ENCODE measurements around the gene HSPA12A.

HSPA12A gene

GRCh38 chr10:116771101-116771958 lies 29.0 kb upstream of the HSPA12A start:
- DNase-seq = no peak

GRCh38 chr10:116770281-116770680 lies 27.9 kb upstream of the HSPA12A start:
- no peak for DNase-seq

- DNase-seq = no peak
Measured at GRCh38 chr10:116769791-116770190, 27.4 kb upstream of the HSPA12A start.

GRCh38 chr10:116769368-116769767 lies 27.0 kb upstream of the HSPA12A start:
- no peak for DNase-seq

GRCh38 chr10:116768786-116769185 lies 26.4 kb upstream of the HSPA12A start:
- DNase-seq = no peak

DNA sequence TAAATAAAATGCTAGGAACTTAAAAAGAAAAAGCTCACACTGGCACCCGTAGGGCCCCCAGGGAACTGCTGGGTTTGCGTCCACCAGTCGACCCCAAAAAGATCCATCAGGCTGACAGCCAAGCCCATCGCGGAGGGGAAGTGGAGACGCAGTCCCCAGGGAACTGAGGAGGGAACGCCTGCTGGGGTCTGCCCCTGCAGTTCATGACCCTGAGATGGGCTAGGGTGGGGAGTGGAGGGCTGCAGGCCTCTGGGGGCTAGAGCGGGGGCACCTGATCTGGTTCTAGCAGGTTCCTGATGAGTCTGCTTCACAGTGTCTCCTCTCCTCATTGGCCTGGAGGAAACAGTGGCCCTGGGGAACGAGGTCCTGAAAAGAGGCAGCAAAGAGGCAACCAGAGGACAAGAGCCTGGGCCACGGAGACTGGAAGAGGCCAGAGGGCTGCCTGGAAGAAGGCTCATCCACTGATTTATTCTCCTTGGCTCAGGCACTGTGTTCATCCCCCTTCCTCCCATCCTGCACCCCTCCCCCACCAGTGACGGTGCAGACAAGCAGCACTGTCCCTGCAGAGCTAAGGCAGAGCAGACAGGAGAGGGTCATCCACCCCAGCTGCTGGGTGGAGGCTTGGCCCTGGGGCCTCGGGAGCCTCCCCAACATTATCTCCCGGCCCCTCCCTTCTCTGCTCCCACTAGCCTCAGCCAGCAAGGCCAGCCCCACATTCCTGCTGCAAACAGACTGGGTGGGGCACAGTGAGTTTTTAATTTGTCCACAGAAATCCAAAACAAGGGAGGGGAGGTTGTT lies 24.7 kb upstream of the HSPA12A start:
- no peak for DNase-seq

- no peak for DNase-seq
Measured at GRCh38 chr10:116766241-116766827, 24.0 kb upstream of the HSPA12A start.

DNA sequence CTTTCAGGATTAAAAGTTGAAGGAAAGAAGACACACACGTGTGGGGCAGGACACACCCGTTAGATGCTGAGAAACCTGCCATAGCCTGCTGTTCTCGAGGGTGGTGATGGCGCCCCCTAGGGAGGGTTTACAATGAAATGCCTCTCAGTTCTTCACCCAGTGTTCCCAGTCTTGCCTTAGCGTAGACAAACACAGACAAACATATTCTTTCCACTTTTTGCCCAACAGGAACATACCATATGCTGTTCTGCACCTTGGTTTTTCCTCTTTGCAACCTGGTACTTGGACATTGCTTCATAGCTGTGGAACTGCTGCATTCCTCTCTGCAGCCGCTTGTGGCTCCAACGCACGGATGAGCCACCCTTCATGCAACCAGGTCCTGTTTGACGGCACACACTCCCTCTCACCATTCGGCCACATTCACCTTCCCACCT lies 23.3 kb upstream of the HSPA12A start:
- DNase-seq = no peak

GRCh38 chr10:116764979-116765378 lies 22.6 kb upstream of the HSPA12A start:
- DNase-seq = no peak

DNA sequence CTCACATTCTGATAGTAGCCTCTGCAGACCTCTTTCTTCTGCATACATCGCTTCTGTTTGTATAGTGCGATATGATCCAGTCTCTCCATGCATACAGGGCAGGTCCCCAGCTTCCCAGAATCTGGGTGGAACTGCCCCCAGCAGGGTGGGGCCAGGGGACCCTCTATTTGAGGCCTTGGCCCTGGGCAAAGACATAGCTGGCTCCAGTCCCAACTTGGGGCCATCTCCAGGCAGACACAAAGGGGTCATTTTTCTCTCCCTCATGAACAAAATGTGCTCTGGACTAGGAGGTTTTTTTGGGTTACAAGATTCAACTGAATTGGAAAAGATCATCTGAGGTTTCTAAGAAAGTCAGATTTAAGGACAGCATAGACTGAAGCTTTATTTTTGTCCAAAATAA lies 21.1 kb upstream of the HSPA12A start:
- DNase-seq = no peak

GRCh38 chr10:116761883-116762282 lies 19.5 kb upstream of the HSPA12A start:
- no peak for DNase-seq

- no peak for DNase-seq
Measured at GRCh38 chr10:116760919-116761318, 18.6 kb upstream of the HSPA12A start.

GRCh38 chr10:116757246-116757645 lies 14.9 kb upstream of the HSPA12A start:
- DNase-seq = no peak

DNA sequence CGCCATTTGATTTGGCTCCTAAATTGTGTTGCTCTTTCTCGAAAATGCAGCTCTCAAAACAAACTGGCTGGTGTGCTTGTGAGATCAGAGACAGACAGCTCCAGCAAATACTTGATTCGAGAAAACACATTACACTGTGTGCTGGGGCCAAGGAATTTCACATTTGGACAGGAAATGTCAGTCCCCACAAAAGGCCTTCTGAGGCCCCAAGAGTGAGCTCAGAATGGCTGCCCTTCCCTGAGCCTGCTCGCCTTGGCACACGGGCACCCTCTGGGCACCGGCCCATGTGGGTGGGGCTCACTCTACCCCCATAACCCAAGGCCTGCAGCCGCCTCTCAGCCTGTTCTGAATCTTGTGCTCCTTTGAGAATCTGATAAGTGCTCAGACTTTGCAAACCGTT lies 13.9 kb upstream of the HSPA12A start:
- DNase-seq = no peak

DNA sequence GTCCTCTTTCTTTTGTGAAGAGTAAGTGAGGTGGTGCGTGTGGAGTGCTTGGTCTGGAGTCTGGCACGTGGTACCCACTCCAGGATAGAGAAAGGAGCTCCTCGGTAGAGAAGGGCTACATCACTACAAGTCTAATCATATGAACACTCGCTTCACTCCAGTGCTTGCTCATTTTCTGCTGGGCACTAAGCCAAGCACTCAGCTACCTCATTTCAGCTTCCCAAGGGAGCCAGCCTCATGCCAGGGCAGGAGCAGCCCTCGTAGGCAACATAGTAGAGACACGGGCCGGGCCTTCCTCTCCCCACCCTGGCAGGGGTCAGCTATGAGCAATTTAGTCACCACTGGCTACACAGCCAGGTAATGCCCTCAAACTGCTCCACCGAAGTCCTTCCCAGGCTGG lies 11.4 kb upstream of the HSPA12A start:
- DNase-seq = no peak

GRCh38 chr10:116752969-116753665 lies 10.8 kb upstream of the HSPA12A start:
- DNase-seq = no peak

DNA sequence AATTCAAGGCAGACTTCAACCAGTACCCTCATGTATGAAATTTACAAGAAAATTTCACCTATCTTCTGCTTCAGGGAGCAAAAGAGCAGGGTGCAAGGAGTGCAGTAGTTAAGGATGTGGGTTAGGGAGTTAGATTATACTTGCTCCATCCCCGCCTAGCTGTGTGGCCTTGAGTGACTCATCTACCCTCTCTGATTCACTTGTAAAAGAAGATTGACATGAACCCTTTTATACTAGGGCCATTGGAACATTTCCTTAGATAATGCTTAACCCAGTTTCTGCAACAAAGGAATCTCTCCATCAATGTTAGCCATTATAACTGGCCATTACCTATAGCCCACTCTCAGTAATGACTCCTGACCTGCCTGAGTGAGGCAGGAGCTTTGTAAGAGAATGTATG lies 10.2 kb upstream of the HSPA12A start:
- DNase-seq = no peak

GRCh38 chr10:116748471-116748870 lies 6.1 kb upstream of the HSPA12A start:
- DNase-seq = no peak

DNA sequence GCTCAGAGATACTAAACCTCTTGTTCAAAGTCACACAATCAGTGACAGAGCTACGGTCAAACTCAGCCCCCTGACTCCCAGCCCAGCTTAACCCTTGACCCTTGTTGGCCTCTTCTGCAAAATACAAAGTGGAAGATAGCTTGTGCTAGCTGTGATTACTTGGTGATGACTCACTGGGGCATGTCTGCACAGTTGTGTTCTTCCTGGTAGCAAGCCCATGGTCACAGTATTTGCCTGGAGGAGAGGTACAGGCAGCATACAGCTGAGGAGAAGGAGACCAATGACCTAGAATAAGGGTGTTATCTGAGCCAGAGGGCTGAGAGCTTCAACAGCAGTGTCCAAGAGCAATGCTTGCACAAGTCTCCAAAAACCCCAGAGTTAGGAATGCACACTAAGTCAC lies 5.7 kb upstream of the HSPA12A start:
- no peak for DNase-seq

DNA sequence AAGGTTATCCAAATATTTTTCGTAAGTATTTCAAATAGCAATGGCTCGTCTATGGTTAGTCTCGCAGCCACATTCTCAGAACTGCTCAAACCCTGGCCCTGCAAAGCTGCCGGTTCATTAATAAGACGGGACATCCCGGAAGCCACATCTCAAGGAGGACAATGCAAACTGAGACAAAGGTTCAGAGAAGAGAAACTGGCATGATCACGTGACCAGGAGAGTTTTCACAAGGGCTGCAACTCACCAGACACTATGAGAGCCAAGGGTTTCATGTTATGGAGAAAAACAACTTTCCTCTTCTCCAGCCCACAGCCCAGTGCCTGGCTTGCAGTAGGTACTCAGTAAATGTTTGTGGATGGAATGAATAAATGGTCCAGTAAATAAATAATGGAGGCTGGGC lies 5.0 kb upstream of the HSPA12A start:
- no peak for DNase-seq

DNA sequence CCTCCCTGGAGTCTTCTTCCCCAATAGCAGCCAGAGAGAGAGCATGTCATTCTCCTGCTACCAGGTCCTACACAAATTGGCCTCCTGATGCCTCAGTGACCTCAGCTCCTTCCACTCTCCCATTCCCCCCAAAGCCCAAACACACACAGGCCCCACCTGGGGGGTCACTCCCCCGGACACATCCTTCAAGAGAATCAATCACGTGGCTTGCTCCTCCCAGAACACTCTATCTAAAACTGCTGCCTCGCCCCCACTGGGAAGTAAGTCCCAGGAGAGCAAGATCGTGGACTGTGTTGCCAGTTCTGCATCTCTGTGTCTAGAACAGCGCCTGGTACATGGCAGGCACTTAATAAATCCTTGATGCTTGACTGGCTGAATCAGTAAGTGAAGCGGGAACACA lies 2.5 kb upstream of the HSPA12A start:
- DNase-seq = no peak

DNA sequence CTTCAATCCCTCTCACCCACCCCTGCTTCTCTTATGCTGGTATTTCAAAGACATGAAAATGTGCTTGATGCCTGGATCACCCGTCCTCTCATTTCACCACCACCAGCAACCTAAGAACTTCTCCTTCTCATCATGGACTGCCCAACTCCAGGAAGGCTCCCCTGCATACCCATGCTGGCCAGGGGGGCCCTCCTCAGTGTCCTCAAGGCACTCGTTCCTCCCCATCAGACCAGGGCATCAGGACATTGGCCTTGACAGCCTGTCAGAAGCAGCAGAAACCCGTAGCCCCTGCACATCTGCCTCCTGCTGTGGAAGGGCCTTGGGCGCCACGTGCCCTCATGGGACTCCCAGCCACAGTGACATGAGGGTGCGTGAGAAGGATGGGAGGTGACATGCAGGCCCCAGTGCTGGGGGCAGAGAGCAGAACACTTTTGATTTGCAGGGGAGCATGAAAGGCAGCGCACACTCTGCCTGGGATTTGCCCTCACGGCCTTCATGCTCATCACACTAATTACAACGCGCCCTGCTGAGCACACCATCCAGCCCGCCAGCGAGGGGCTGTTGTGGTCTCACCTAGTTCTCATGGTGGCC lies 1.9 kb upstream of the HSPA12A start:
- DNase-seq = no peak

Measured in NCI-H146 (cell line).